Measurements from ENCODE around the gene PPDPF.

- TF ChIP-seq CTCF (conservative IDR thresholded peaks at IDR 0.05 in 1 of 2, IDR thresholded peaks at IDR 0.05 in 1 of 2; ENCODE audit: low read depth in 1 of 2, low read length in 2 of 2) (no peak), EZH2 (IDR thresholded peaks at IDR 0.05; ENCODE audit: low read length, missing control alignments) (no peak)
These were observed 1.0 kb downstream of the PPDPF start for GRCh38 chr20:63521602-63522001.
